HG02798 (cell line): ENCODE measurements around the gene TMEM87A.
"Not testable (repeated sequence)": the region's sequence is repeated elsewhere in the genome, so short reads cannot be mapped to it uniquely, and the experiment has no call there.

Experiments used
- ATAC-seq: cut with Tn5 transposase; IDR thresholded peaks from one replicate; pipeline ENCODE4 v1.9.1; 2021; ENCODE audit warnings: mild to moderate bottlenecking; ENCODE audit not compliant: unreplicated experiment, poor library complexity

Gene TMEM87A

GRCh38 chr15:42272939-42273899 is at the start of gene TMEM87A, which contains the start of gene GANC:
Gene TMEM87A (minus strand): TSS chr15:42273433. CDS start chr15:42273398, 35 bp downstream.
Gene GANC (plus strand): TSS chr15:42273201. CDS start chr15:42274482, 1,281 bp downstream.
- ATAC-seq = peak; percentile 94

GRCh38 chr15:42319206-42319605 is 46.0 kb upstream of the TMEM87A start:
- ATAC-seq = no peak

- not testable (repeated sequence) for ATAC-seq
These were observed 43.1 kb upstream of the TMEM87A start for GRCh38 chr15:42316282-42316805.

GRCh38 chr15:42315521-42315920 is 42.3 kb upstream of the TMEM87A start:
- ATAC-seq = no peak

GRCh38 chr15:42314818-42315217 is 41.6 kb upstream of the TMEM87A start:
- ATAC-seq = no peak

GRCh38 chr15:42313463-42313862 is 40.2 kb upstream of the TMEM87A start:
- ATAC-seq = no peak

- ATAC-seq = no peak
These were observed 33.4 kb upstream of the TMEM87A start for GRCh38 chr15:42306681-42307080.

GRCh38 chr15:42301004-42301403 is 27.8 kb upstream of the TMEM87A start:
- ATAC-seq = not testable (repeated sequence)

GRCh38 chr15:42289166-42289565 is 15.9 kb upstream of the TMEM87A start:
- no peak for ATAC-seq

- no peak for ATAC-seq
These were observed 14.7 kb upstream of the TMEM87A start for GRCh38 chr15:42287931-42288330.

GRCh38 chr15:42286445-42287029 is 13.3 kb upstream of the TMEM87A start:
- no peak for ATAC-seq

- no peak for ATAC-seq
These were observed 11.8 kb upstream of the TMEM87A start for GRCh38 chr15:42285034-42285433.

- no peak for ATAC-seq
These were observed 11.3 kb upstream of the TMEM87A start for GRCh38 chr15:42284551-42284950.

- ATAC-seq = no peak
These were observed 10.4 kb upstream of the TMEM87A start for GRCh38 chr15:42283671-42284070.

- no peak for ATAC-seq
These were observed 9.7 kb upstream of the TMEM87A start for GRCh38 chr15:42282926-42283325.

GRCh38 chr15:42282344-42282743 is 9.1 kb upstream of the TMEM87A start:
- ATAC-seq = no peak

- ATAC-seq = no peak
These were observed 6.0 kb upstream of the TMEM87A start for GRCh38 chr15:42279234-42279723.

- no peak for ATAC-seq
These were observed 3.5 kb upstream of the TMEM87A start for GRCh38 chr15:42276762-42277161.

- ATAC-seq = no peak
These were observed 2.7 kb upstream of the TMEM87A start for GRCh38 chr15:42275780-42276391.

GRCh38 chr15:42274702-42274989 is 1.4 kb upstream of the TMEM87A start:
- no peak for ATAC-seq
